GM12878 (cell line): Measurements from ENCODE around the gene GJA4.

ENCODE experiments used
- CBX3 ChIP-seq: fragments of 200-600 bp; sonication (generic); IDR thresholded peaks from 2 replicates; pipeline ENCODE4 v1.6.1; 2016; ENCODE audit warnings: low read depth, borderline replicate concordance
- CTCF ChIP-seq, 3 experiments: IDR thresholded peaks in 2 of 3; conservative IDR thresholded peaks in 1 of 3; 2 replicates each; pipeline ENCODE4 v1.5.1; 2011; ENCODE audit warnings: low read depth in 3 of 3, low read length in 3 of 3, mild to moderate bottlenecking in 3 of 3, control low read depth in 2 of 3, moderate library complexity in 2 of 3, inconsistent platforms in 1 of 3, mixed read lengths in 1 of 3; ENCODE audit not compliant: control insufficient read depth in 2 of 3, insufficient read depth in 1 of 3; ENCODE audit errors: extremely low read depth in 1 of 3
- CUX1 ChIP-seq: IDR thresholded peaks from 2 replicates; pipeline ENCODE4 v1.6.1; 2012; ENCODE audit warnings: improper control_type of control experiment, low read depth, low read length; ENCODE audit not compliant: insufficient replicate concordance
- EP300 ChIP-seq, 2 experiments: fragments of 150-350 bp in 1 of 2; IDR thresholded peaks; 2 replicates each; pipeline ENCODE4 v1.6.1; 2011 to 2012; ENCODE audit warnings: low read depth in 2 of 2, low read length in 2 of 2, borderline replicate concordance in 1 of 2, improper control_type of control experiment in 1 of 2, inconsistent platforms in 1 of 2; ENCODE audit not compliant: control insufficient read depth in 1 of 2
- FOS ChIP-seq: IDR thresholded peaks from 3 replicates; pipeline ENCODE4 v1.6.1; 2011; ENCODE audit warnings: borderline replicate concordance; ENCODE audit not compliant: insufficient read length; ENCODE audit errors: extremely low read depth
- HDGF ChIP-seq: fragments of 450-650 bp; IDR thresholded peaks from 2 replicates; pipeline ENCODE4 v1.6.1; 2016; ENCODE audit warnings: antibody characterized with exemption
- JUND ChIP-seq: IDR thresholded peaks from 2 replicates; pipeline ENCODE4 v1.6.1; 2012; ENCODE audit warnings: low read depth, mild to moderate bottlenecking, low read length, improper control_type of control experiment, moderate library complexity
- NFIC ChIP-seq: IDR thresholded peaks from 2 replicates; pipeline ENCODE4 v1.6.1; 2012; ENCODE audit warnings: low read depth, mild to moderate bottlenecking, inconsistent platforms, low read length, moderate library complexity
- NRF1 ChIP-seq: conservative IDR thresholded peaks from 2 replicates; pipeline ENCODE4 v1.6.1; 2011; ENCODE audit warnings: mild to moderate bottlenecking, low read depth, low read length, improper control_type of control experiment
- POLR2A ChIP-seq: IDR thresholded peaks from 2 replicates; pipeline ENCODE4 v1.6.1; 2011; ENCODE audit warnings: low read depth, mild to moderate bottlenecking, low read length
- RFX5 ChIP-seq: IDR thresholded peaks from 2 replicates; pipeline ENCODE4 v1.6.1; 2011; ENCODE audit warnings: low read depth, low read length, improper control_type of control experiment
- SP1 ChIP-seq: IDR thresholded peaks from one replicate; pipeline ENCODE4 v1.6.1; 2011; ENCODE audit warnings: low read depth, low read length
- TF ChIP-seq, protein P1 (sequence below): fragments of 450-650 bp; formaldehyde crosslinking; IDR thresholded peaks from 2 replicates; pipeline ENCODE4 v1.4.0; 2020; ENCODE audit warnings: mild to moderate bottlenecking, moderate library complexity

- TF ChIP-seq CTCF (IDR thresholded peaks at IDR 0.05 in 2 of 3, conservative IDR thresholded peaks at IDR 0.05 in 1 of 3; ENCODE audit: control insufficient read depth in 2 of 3, extremely low read depth in 1 of 3, insufficient read depth in 1 of 3, low read depth in 3 of 3, low read length in 3 of 3), result no peak
- no peak for TF ChIP-seq POLR2A
- TF ChIP-seq FOS, result no peak
- TF ChIP-seq HDGF, result no peak
- no peak for TF ChIP-seq EP300 (IDR thresholded peaks at IDR 0.05; ENCODE audit: borderline replicate concordance in 1 of 2, control insufficient read depth in 1 of 2, low read depth in 2 of 2, low read length in 2 of 2)
- no peak for TF ChIP-seq NFIC
- TF ChIP-seq CUX1, result no peak
- TF ChIP-seq JUND, result no peak
- no peak for TF ChIP-seq SP1
- TF ChIP-seq, protein P1, sequence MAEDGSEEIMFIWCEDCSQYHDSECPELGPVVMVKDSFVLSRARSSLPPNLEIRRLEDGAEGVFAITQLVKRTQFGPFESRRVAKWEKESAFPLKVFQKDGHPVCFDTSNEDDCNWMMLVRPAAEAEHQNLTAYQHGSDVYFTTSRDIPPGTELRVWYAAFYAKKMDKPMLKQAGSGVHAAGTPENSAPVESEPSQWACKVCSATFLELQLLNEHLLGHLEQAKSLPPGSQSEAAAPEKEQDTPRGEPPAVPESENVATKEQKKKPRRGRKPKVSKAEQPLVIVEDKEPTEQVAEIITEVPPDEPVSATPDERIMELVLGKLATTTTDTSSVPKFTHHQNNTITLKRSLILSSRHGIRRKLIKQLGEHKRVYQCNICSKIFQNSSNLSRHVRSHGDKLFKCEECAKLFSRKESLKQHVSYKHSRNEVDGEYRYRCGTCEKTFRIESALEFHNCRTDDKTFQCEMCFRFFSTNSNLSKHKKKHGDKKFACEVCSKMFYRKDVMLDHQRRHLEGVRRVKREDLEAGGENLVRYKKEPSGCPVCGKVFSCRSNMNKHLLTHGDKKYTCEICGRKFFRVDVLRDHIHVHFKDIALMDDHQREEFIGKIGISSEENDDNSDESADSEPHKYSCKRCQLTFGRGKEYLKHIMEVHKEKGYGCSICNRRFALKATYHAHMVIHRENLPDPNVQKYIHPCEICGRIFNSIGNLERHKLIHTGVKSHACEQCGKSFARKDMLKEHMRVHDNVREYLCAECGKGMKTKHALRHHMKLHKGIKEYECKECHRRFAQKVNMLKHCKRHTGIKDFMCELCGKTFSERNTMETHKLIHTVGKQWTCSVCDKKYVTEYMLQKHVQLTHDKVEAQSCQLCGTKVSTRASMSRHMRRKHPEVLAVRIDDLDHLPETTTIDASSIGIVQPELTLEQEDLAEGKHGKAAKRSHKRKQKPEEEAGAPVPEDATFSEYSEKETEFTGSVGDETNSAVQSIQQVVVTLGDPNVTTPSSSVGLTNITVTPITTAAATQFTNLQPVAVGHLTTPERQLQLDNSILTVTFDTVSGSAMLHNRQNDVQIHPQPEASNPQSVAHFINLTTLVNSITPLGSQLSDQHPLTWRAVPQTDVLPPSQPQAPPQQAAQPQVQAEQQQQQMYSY (CRISPR knock-in tag), result no peak
- TF ChIP-seq RFX5, result no peak
- no peak for TF ChIP-seq NRF1
- TF ChIP-seq CBX3, result no peak
These were observed at the start of gene GJA4 for GRCh38 chr1:34792868-34793727.
